ENCODE results near the gene ZNF438.
"Not testable (repeated sequence)": the region's sequence is repeated elsewhere in the genome, so short reads cannot be mapped to it uniquely, and the experiment has no call there.

Gene ZNF438

GRCh38 chr10:30939643-30940251 is 91.9 kb downstream of the ZNF438 start:
- no peak for DNase-seq (ENCODE audit: low read depth)

GRCh38 chr10:30935078-30935477 is 96.6 kb downstream of the ZNF438 start:
- DNase-seq (ENCODE audit: low read depth), result no peak

GRCh38 chr10:30931094-30931493 is 100.6 kb downstream of the ZNF438 start:
- no peak for DNase-seq (ENCODE audit: low read depth)

- no peak for DNase-seq (ENCODE audit: low read depth)
Observed at GRCh38 chr10:30929901-30930520, 101.7 kb downstream of the ZNF438 start.

- not testable (repeated sequence) for DNase-seq (ENCODE audit: low read depth)
Observed at GRCh38 chr10:30929311-30929729, 102.3 kb downstream of the ZNF438 start.

- DNase-seq (ENCODE audit: low read depth), result no peak
Observed at GRCh38 chr10:30928742-30929141, 102.9 kb downstream of the ZNF438 start.

GRCh38 chr10:30918651-30919050 is 113.0 kb downstream of the ZNF438 start:
- no peak for DNase-seq (ENCODE audit: low read depth)

GRCh38 chr10:30917789-30918188 is 113.9 kb downstream of the ZNF438 start:
- no peak for DNase-seq (ENCODE audit: low read depth)

- DNase-seq (ENCODE audit: low read depth), result no peak
Observed at GRCh38 chr10:30917067-30917466, 114.6 kb downstream of the ZNF438 start.

GRCh38 chr10:30915146-30915545 is 116.5 kb downstream of the ZNF438 start:
- DNase-seq (ENCODE audit: low read depth), result no peak

- no peak for DNase-seq (ENCODE audit: low read depth)
Observed at GRCh38 chr10:30911303-30911863, 120.3 kb downstream of the ZNF438 start.

GRCh38 chr10:30903397-30904138 is 128.1 kb downstream of the ZNF438 start:
- DNase-seq (ENCODE audit: low read depth), result no peak

GRCh38 chr10:30902621-30903396 is 128.9 kb downstream of the ZNF438 start:
- DNase-seq (ENCODE audit: low read depth), result no peak

GRCh38 chr10:30901487-30901886 is 130.2 kb downstream of the ZNF438 start:
- DNase-seq (ENCODE audit: low read depth), result not testable (repeated sequence)

GRCh38 chr10:30898964-30899363 is 132.7 kb downstream of the ZNF438 start:
- no peak for DNase-seq (ENCODE audit: low read depth)

- no peak for DNase-seq (ENCODE audit: low read depth)
Observed at GRCh38 chr10:30897547-30897946, 134.1 kb downstream of the ZNF438 start.

- DNase-seq (ENCODE audit: low read depth), result no peak
Observed at GRCh38 chr10:30897048-30897447, 134.6 kb downstream of the ZNF438 start.

GRCh38 chr10:30894221-30894620 is 137.4 kb downstream of the ZNF438 start:
- DNase-seq (ENCODE audit: low read depth), result no peak

GRCh38 chr10:30893208-30893607 is 138.5 kb downstream of the ZNF438 start:
- no peak for DNase-seq (ENCODE audit: low read depth)

GRCh38 chr10:30887839-30888238 is 143.8 kb downstream of the ZNF438 start:
- DNase-seq (ENCODE audit: low read depth), result no peak

GRCh38 chr10:30885423-30885822 is 146.2 kb downstream of the ZNF438 start:
- no peak for DNase-seq (ENCODE audit: low read depth)

GRCh38 chr10:30883751-30884150 is 147.9 kb downstream of the ZNF438 start:
- DNase-seq (ENCODE audit: low read depth), result no peak
